Measurements from ENCODE around the gene GREM1. TPM values are rescaled to one million over a fixed set of nuclear protein-coding genes. Genes with fewer than 3 reads are reported as not detected.

GREM1 gene
- total RNA-seq (2012; rRNA removed) (848 and 1,032 TPM in 2 replicates), polyA plus RNA-seq (2012; rRNA removed) (852 and 1,130 TPM in 2 replicates), Bru-seq, nascent RNA (percentile 100 among the genes with signal in this experiment), BruChase-seq, experiment 1, labeled RNA remaining after a 6-hour chase (percentile 100 among the genes with signal in this experiment), BruChase-seq, experiment 2, labeled RNA remaining after a 2-hour chase (percentile 100 among the genes with signal in this experiment)
- 185 and 289 TPM in 2 replicates for polyA plus RNA-seq (2012; cell fraction: cytosol; rRNA removed)
- polyA plus RNA-seq (2012; cell fraction: nucleus; rRNA removed; ENCODE audit: low replicate concordance) = 59.3 and 362 TPM in 2 replicates
- long read RNA-seq, full-length matches to known transcripts = 817 of 1,929 reads
- long read RNA-seq, partial matches to known transcripts = 0 of 1,929 reads
- long read RNA-seq, other reads (novel, unspliced or antisense) = 1,112 of 1,929 reads

GRCh38 chr15:32717426-32718226, at the start of gene GREM1:
Gene GREM1, plus strand, starts transcription at chr15:32718004. Its CDS starts 12,687 bp downstream, at chr15:32730691.
- peak within 1 kb of the TSS; percentile 96 for H4K5ac ChIP-seq (ENCODE audit: low read depth, low read length)
- peaks cover 4 to 19% of the 10 kb centered on the region in 2 experiments; a peak in 2 of 4 replicates for H3K79me1 ChIP-seq (ENCODE audit: low read depth in 1 of 2, low read length in 2 of 2)
- H3K9me3 ChIP-seq (ENCODE audit: control insufficient read depth, insufficient read depth, low read length) = no peaks in the 10 kb centered on the region
- peak within 1 kb of the TSS; percentile 97 for H3K4me2 ChIP-seq (ENCODE audit: low read depth, low read length)
- peaks cover 34% of the 10 kb centered on the region for H3K36me3 ChIP-seq (ENCODE audit: control insufficient read depth, insufficient read depth, low read length)
- ATAC-seq (ENCODE audit: low read depth) = peak; percentile 72
- H4K20me1 ChIP-seq (ENCODE audit: insufficient read depth, low read length) = peaks cover 47% of the 10 kb centered on the region
- peak within 1 kb of the TSS; percentile 75 to 79 for H4K8ac ChIP-seq (ENCODE audit: low read depth in 2 of 2, low read length in 2 of 2)
- H3K56ac ChIP-seq (ENCODE audit: extremely low read depth, insufficient read depth, low read length) = peak within 1 kb of the TSS; percentile 74
- peak within 1 kb of the TSS; percentile 80 for H2BK120ac ChIP-seq (ENCODE audit: low read depth, low read length)
- DNase-seq = peak; percentile 70
- intact Hi-C loops (cut with micrococcal nuclease) = loop anchor here (1.0 to 5.0 kb wide), 3 partner anchors 52 to 277 kb away; no protein-coding TSS in a partner anchor
- in situ Hi-C loops (cut with MboI; ENCODE audit: low sequenced_read_pairs) = loop anchor here (5.0 to 10.0 kb wide), 2 partner anchors 35 to 53 kb away; no protein-coding TSS in a partner anchor
- H3K14ac ChIP-seq (replicated peaks; ENCODE audit: low read depth, low read length) = peak within 1 kb of the TSS; percentile 73
- H3K4ac ChIP-seq (ENCODE audit: low read depth, low read length) = peak within 1 kb of the TSS; percentile 89
- H2BK20ac ChIP-seq (ENCODE audit: low read depth, low read length) = 0 out of 2 replicates have a peak within 1 kb of the TSS, but pooled peaks have one; percentile 33
- H2BK5ac ChIP-seq (ENCODE audit: low read depth, low read length, poor library complexity, severe bottlenecking) = peak within 1 kb of the TSS; percentile 96
- CTCF ChIA-PET = no interaction called here
- peaks cover 3% of the 10 kb centered on the region; the same call in 1 of the 2 replicates for H3K9me1 ChIP-seq (ENCODE audit: insufficient read depth, low read length)
- peak within 1 kb of the TSS; percentile 88 for H3K23ac ChIP-seq (ENCODE audit: low read depth, low read length)
- peak within 1 kb of the TSS; percentile 94 for H3K27ac ChIP-seq (ENCODE audit: insufficient read depth, low read length)
- peak within 1 kb of the TSS; percentile 90 for H2AFZ ChIP-seq (replicated peaks; ENCODE audit: low read length, poor library complexity)
- peak within 1 kb of the TSS; percentile 39; the same call in 2 of the 3 replicates for H2BK15ac ChIP-seq (ENCODE audit: low read depth, low read length)
- H2AK5ac ChIP-seq (ENCODE audit: low read depth, low read length) = peak within 1 kb of the TSS; percentile 54
- peaks cover 5% of the 10 kb centered on the region for H3K4me1 ChIP-seq (ENCODE audit: control insufficient read depth, insufficient read depth, low read length)
- POLR2A ChIA-PET (ENCODE audit: unreplicated experiment) = no interaction called here
- BruUV-seq (replicated peaks) = no TSS peak
- peak within 1 kb of the TSS; percentile 88 for H2AK9ac ChIP-seq (replicated peaks; ENCODE audit: low read depth, low read length, poor library complexity)
- WGBS, 2 experiments (ENCODE audit: extremely low coverage in 2 of 2, insufficient read length in 1 of 2) = 2% methylated on average over 28 of the region's 99 CpGs; no CpG with 5 or more reads in 1 of the 2 experiments
- H3K27me3 ChIP-seq (ENCODE audit: control insufficient read depth, insufficient read depth, low read length) = no peaks in the 10 kb centered on the region
- dilution Hi-C loops (cut with HindIII; ENCODE audit: low sequenced_read_pairs, unreplicated experiment) = no loop called here
- peak within 1 kb of the TSS; percentile 99 for H3K18ac ChIP-seq (ENCODE audit: low read depth, low read length)
- peak within 1 kb of the TSS; percentile 88 for H4K91ac ChIP-seq (ENCODE audit: insufficient read depth, low read depth, low read length)
- peak within 1 kb of the TSS; percentile 84 for H3K4me3 ChIP-seq (ENCODE audit: insufficient read depth, low read depth, low read length)
- H3K9ac ChIP-seq (ENCODE audit: low read depth, low read length) = peak within 1 kb of the TSS; percentile 99
- TF ChIP-seq NFE2L2 (IDR thresholded peaks at IDR 0.05; ENCODE audit: low read depth, low read length) (no peak), RCOR1 (IDR thresholded peaks at IDR 0.05; ENCODE audit: insufficient replicate concordance, low read length) (no peak), POLR2A (IDR thresholded peaks at IDR 0.05; ENCODE audit: low read depth, low read length) (peak; percentile 98), RFX5 (IDR thresholded peaks at IDR 0.05; ENCODE audit: low read depth, low read length) (no peak), MXI1 (IDR thresholded peaks at IDR 0.05; ENCODE audit: borderline replicate concordance, low read depth, low read length) (peak; percentile 71; the same call in 1 of the 2 replicates), CEBPB (IDR thresholded peaks at IDR 0.05; ENCODE audit: low read depth, low read length) (no peak), MAZ (IDR thresholded peaks at IDR 0.05; ENCODE audit: borderline replicate concordance, low read depth, low read length) (peak; percentile 61; the same call in 1 of the 2 replicates), RAD21 (IDR thresholded peaks at IDR 0.05; ENCODE audit: low read length) (no peak), MAFK (IDR thresholded peaks at IDR 0.05; ENCODE audit: low read depth, low read length) (no peak), CHD1 (IDR thresholded peaks at IDR 0.05; ENCODE audit: low read depth, low read length) (no peak; the same call in 1 of the 2 replicates), FOS (IDR thresholded peaks at IDR 0.05; ENCODE audit: low read depth, low read length) (no peak), SMC3 (IDR thresholded peaks at IDR 0.05; ENCODE audit: low read depth, low read length) (no peak), BHLHE40 (IDR thresholded peaks at IDR 0.05; ENCODE audit: low read depth, low read length) (no peak), USF2 (IDR thresholded peaks at IDR 0.05; ENCODE audit: low read depth, low read length) (no peak)
